GM19372 (cell line): ENCODE data around the gene BCAP31.
"Not testable (repeated sequence)": the region's sequence is repeated elsewhere in the genome, so short reads cannot be mapped to it uniquely, and the experiment has no call there.

ENCODE experiments used
- ATAC-seq: cut with Tn5 transposase; IDR thresholded peaks from one replicate; pipeline ENCODE4 v1.9.1; 2021; ENCODE audit warnings: mild to moderate bottlenecking, low read depth, moderate library complexity; ENCODE audit not compliant: unreplicated experiment

The BCAP31 gene

DNA sequence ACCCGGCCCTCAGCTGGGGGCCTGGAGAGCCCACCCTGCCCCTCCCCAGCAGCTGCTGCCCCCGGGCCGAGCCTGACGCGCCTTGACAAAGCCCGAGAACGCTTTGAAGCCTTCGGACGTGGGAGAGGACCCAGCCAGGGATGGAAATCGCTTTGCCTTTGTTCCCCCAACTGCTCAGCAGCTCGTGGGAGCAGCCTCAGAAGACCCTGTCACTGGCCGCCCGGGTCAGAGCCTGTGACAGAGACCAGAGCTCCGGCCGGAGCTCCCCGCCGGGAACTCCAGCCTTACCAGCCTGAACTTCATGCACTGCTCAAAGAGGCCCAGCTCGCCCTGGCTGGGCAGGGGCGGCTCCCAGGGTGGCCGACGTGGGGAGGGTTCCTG is 39.0 kb downstream of the BCAP31 start:
- no peak for ATAC-seq

GRCh38 chrX:153684467-153685155 is 39.6 kb downstream of the BCAP31 start:
- no peak for ATAC-seq

- not testable (repeated sequence) for ATAC-seq
Measured at GRCh38 chrX:153683486-153683885, 40.7 kb downstream of the BCAP31 start.

- no peak for ATAC-seq
Measured at GRCh38 chrX:153681175-153681574, 43.0 kb downstream of the BCAP31 start.

DNA sequence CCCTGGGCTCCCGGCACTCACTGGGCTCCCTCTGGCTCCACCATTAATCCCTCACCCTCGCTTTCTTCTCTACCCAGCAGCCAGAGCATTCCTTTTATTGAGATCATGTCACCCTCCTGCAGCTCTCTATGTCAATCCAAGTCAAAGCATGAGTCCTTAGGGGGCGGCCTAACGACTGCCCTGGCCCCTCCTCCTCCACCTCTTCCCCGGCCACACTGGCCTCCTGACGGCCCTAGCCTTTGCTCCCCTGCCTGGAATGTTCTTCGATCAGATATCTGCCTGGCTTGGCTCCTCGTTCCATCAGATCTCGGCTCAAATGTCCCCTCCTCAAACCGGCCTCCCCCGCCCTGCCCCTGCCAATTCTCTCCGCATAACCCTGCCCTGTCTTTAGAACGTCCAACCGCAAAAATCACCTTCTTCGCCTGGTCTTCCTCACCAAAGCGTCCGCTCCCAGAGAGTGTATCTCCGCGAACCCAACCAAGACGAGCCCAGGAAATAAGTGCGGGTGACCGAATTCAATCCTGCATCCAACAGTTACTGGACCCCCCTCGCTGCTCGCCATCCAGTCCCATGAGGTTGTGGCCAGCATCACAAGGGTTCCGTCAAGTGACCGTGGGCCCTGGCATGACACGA is 49.9 kb downstream of the BCAP31 start:
- ATAC-seq: no peak

DNA sequence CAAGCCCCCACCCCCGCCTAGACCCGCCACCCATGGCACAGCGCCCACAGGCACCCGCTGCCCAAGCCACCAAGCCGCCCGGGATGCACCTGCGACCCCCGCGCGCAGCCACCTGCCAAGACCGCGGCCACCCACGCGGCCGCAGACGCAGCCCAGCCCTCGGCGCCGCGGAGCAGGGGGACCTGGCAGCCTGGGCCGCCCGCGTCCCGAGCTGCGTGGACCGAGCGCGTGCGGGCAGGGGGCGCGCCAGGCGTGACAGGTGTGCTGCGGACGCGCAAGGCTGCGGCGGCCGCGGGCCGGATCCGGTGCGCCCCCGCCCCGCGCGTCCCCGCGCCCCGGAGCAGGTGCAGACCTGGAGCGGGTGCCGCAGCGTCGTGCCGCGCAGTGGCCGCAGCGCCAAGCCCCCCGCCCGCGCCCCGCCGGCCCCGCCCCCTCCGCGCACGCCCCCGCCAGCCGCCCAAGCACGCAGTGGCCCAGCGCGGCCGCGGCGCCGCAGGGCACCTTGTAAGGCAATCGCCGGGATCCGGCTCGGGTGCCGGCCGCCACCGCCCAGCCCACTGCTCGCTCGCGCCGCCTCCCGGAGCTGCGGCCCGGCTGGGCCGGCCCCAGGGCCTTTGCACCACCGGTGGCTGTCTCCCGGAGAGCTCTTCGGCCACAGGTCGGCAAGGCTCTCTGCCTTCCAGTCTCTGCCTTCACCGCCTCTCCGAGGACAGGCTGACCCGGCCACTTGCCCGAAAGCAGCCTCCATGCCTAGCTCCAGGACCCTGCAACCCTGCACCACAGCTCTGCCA is 50.6 kb downstream of the BCAP31 start, which contains the start of gene PNCK:
Gene PNCK, minus strand, starts transcription at position 386 of the 791 bp plus-strand sequence. CDS start 737 bp downstream, outside the sequence.
- ATAC-seq: no peak

GRCh38 chrX:153672531-153673427 is 51.4 kb downstream of the BCAP31 start:
- no peak for ATAC-seq

DNA sequence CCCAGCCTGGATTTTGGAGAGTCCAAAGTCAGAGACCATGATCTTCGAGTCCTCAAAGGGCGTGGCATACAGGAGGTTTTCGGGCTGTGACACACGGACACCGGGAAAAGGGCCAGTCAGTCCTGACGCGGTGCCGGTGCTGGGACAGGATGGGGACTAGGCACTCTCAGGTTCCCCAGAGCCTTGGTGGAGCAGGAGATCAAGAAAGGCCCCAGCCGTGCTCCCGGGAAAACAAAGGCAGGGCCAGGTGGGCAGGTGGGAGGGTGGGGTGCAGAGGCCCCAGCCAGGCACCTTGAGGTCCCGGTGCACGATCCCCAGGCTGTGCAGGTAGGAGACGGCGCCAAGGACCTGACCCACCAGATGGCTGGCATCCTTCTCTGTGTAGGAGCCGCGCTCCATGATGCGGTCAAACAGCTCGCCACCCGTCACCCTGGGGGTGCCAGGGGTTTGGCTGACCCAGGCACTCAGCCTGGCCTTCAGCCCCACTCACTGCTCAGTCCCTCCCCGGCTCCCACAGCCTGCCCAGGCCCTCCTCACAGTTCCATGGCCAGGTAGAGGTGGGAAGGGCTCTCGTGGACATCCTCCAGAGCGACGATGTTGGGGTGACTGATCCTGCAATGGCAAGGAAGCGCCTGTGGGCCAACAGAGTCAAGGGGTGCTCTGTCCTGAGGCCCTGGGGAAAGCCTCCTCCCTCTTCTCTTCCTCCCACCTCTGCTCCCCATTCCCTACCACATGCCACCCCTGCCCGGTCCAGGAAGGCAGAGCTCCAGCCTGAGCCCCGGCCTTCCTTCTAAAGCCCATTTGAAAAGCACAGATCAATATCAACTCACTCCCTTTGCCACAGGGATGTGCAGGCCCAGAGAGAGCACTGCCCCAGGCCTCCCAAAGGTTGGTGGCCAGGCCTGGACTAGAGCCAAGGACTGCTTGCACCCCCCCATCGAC is 52.3 kb downstream of the BCAP31 start:
- no peak for ATAC-seq

DNA sequence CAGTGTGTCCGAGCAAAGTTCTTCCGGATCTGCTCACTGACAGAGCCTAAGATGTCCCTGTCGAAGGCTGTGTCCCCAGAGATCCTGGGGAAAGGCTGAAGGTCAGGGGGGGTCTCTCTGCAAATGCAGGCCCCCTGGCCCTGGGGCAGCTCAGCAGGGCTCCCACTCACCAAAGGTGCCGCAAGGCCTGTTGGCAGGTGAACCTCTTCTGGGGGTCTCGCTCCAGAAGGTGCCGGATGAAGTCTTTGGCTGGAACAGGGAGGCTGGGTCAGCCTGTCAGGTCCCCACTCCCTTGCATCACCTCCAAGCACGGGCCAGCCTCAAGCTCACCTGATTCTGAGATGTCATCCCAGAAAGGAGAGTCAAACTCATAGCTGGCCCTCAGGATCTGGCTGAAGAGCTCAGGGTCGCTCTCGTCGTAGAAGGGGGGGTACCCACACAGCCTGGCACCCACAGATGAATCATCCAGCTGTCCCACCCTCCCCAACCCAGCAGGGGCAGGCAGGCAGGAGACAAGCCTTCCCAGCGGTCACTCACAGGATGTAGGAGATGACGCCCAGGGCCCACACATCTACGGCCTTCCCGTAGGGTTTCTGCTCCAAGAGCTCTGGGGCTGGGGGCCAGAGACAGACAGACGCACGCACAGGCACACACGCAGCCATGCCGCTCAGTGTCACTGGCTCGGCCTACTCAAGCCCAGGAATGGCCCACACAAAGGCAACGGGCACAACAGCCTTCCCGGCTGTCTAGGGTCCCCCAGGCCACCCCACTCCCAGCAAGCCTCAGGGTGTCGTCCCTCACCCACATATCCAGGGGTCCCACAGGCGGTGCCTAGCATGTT is 53.2 kb downstream of the BCAP31 start:
- no peak for ATAC-seq

- ATAC-seq: no peak
Measured at GRCh38 chrX:153669901-153670731, 54.1 kb downstream of the BCAP31 start.

- no peak for ATAC-seq
Measured at GRCh38 chrX:153669174-153669890, 54.9 kb downstream of the BCAP31 start.

DNA sequence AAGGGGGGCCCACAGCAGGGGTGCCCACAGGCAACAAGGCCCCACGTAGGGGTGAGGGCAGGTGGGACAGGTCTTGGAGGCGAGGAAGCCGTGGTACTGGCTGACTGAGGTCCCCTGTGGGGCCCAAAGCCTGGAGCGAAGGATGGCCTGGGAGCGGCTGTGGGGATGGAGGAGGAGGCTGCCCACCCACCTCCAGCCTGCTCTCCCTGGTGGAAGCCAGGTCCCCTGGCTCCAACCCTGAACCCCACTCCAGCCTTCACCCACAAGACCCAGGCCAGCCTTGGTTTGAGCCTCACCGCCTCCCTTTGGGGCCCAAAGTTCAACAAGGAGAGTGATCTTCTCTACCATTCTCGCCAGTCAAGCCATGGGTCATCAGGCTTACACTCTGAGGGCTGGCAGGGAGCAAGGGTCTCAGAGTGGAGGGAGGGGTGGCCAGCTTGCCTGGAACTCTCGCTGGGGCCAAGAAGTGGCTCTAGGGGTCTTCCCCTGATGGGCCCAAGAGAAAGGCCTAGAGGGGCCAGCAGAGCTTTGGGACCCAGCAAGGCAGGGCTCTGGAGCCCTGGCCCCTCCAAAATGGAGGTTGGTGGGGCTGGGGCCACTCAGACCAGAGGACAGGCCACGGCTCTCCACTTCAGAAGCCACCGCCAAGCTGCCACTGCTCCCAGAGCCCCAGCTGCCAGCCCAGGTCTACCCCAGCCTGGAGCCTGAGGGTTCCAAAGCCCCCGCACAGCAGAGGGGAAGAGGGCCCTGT is 55.6 kb downstream of the BCAP31 start:
- no peak for ATAC-seq

GRCh38 chrX:153667956-153668396 is 56.2 kb downstream of the BCAP31 start:
- no peak for ATAC-seq

GRCh38 chrX:153667281-153667955 is 56.8 kb downstream of the BCAP31 start:
- no peak for ATAC-seq

DNA sequence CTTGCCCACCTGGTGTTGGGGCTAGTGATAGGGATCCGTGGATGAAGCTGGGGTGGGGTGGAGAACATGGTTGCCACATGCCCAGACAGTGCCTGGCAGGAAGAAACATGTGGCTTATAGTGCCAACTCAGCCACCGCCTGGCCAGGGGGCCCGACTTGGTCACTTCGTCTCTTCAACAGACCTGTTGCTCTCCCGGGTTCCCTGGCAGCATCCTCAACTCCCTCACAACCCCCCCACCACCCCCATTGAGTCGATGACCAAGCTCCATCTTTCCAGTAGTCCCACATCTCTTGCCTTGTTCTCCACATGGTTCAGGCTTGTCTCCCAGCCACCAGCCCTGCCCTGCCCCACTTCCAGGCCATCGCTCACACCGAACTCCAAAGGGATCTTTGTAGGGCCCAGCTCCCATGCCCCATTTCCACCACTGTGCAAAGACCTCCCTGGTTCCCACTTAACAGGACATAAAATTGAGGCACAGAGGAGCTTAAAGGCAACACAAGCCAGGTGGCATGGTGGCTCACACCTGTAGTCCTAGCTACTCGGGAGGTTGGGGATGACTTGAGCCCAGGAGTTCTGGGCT is 58.4 kb downstream of the BCAP31 start:
- ATAC-seq: no peak
